ENCODE results near the gene HMMR. TPM values are rescaled to one million over a fixed set of nuclear protein-coding genes. Genes with fewer than 3 reads are reported as not detected.
"Not testable (repeated sequence)": the region's sequence is repeated elsewhere in the genome, so short reads cannot be mapped to it uniquely, and the experiment has no call there.

HMMR gene
- total RNA-seq, 1 donor from 2014 or later, result 0.72 TPM

- DNase-seq; intact Hi-C loops (cut with micrococcal nuclease); ATAC-seq: not testable (repeated sequence)
Observed at GRCh38 chr5:163455406-163455805, 5.0 kb upstream of the HMMR start.

GRCh38 chr5:163456029-163456589 lies 4.3 kb upstream of the HMMR start:
- ATAC-seq, result no peak
- intact Hi-C loops (cut with micrococcal nuclease), result no loop called here

GRCh38 chr5:163456840-163457239 lies 3.6 kb upstream of the HMMR start:
- no peak for DNase-seq
- intact Hi-C loops (cut with micrococcal nuclease), result no loop called here
- ATAC-seq, result no peak

More at GRCh38 chr5:163456029-163456589, 4.3 kb upstream of the HMMR start:
- DNase-seq, result no peak

- ATAC-seq, result no peak
Observed at GRCh38 chr5:163458778-163459385, 1.6 kb upstream of the HMMR start.

GRCh38 chr5:163459462-163459818 lies 992 bp upstream of the HMMR start:
- ATAC-seq (no peak), DNase-seq (no peak)
- intact Hi-C loops (cut with micrococcal nuclease), result no loop called here

More at GRCh38 chr5:163458778-163459385, 1.6 kb upstream of the HMMR start:
- intact Hi-C loops (cut with micrococcal nuclease), result no loop called here
- DNase-seq, result no peak

- ATAC-seq (peak; percentile 95), DNase-seq (peak; percentile 99)
- intact Hi-C loops (cut with micrococcal nuclease), result loop anchor here (2.0 kb wide), 1 partner anchor 45 kb away; the partner anchor contains the start of gene MAT2B
Observed at GRCh38 chr5:163459819-163460561, 442 bp upstream of the HMMR start, which contains the start of gene NUDCD2. NUDCD2 (minus strand) TSS chr5:163460102; CDS start chr5:163460050, 52 bp downstream.

- ATAC-seq (no peak), DNase-seq (no peak)
- intact Hi-C loops (cut with micrococcal nuclease), result no loop called here
Observed at GRCh38 chr5:163463063-163463435, 2.6 kb downstream of the HMMR start.

- DNase-seq, result no peak
Observed at GRCh38 chr5:163467682-163468081, 7.2 kb downstream of the HMMR start.

GRCh38 chr5:163473635-163474243 lies 13.3 kb downstream of the HMMR start:
- intact Hi-C loops (cut with micrococcal nuclease), result no loop called here
- ATAC-seq (no peak), DNase-seq (no peak)

More at GRCh38 chr5:163467682-163468081, 7.2 kb downstream of the HMMR start:
- intact Hi-C loops (cut with micrococcal nuclease), result no loop called here
- no peak for ATAC-seq

- DNase-seq (no peak), ATAC-seq (no peak)
- intact Hi-C loops (cut with micrococcal nuclease), result no loop called here
Observed at GRCh38 chr5:163475411-163475810, 15.0 kb downstream of the HMMR start.

GRCh38 chr5:163478126-163478981 lies 17.9 kb downstream of the HMMR start:
- ATAC-seq (no peak), DNase-seq (no peak)
- intact Hi-C loops (cut with micrococcal nuclease), result no loop called here

GRCh38 chr5:163478982-163479271 lies 18.5 kb downstream of the HMMR start:
- DNase-seq (no peak), ATAC-seq (no peak)
- intact Hi-C loops (cut with micrococcal nuclease), result no loop called here

GRCh38 chr5:163489055-163489744 lies 28.8 kb downstream of the HMMR start:
- no peak for ATAC-seq

GRCh38 chr5:163489745-163490075 lies 29.3 kb downstream of the HMMR start:
- ATAC-seq (no peak), DNase-seq (no peak)
- intact Hi-C loops (cut with micrococcal nuclease), result no loop called here

More at GRCh38 chr5:163489055-163489744, 28.8 kb downstream of the HMMR start:
- DNase-seq, result no peak
- intact Hi-C loops (cut with micrococcal nuclease), result no loop called here

- ATAC-seq (no peak), DNase-seq (no peak)
- intact Hi-C loops (cut with micrococcal nuclease), result no loop called here
Observed at GRCh38 chr5:163496286-163496685, 35.9 kb downstream of the HMMR start.

GRCh38 chr5:163497315-163497714 lies 36.9 kb downstream of the HMMR start:
- intact Hi-C loops (cut with micrococcal nuclease), result no loop called here
- no peak for DNase-seq
- no peak for ATAC-seq

GRCh38 chr5:163498886-163499285 lies 38.5 kb downstream of the HMMR start:
- intact Hi-C loops (cut with micrococcal nuclease), result no loop called here
- no peak for ATAC-seq
- DNase-seq, result no peak

GRCh38 chr5:163502521-163502920 lies 42.1 kb downstream of the HMMR start:
- DNase-seq (no peak), ATAC-seq (no peak)
- intact Hi-C loops (cut with micrococcal nuclease), result no loop called here
